T-helper 2 cell treated with Interferon-gamma antibody and Interleukin-4, amounts not matched to agents 100 ng/mL and 5 ng/mL, for 36 hours (primary cell): ENCODE results near the gene UBN1. TPM values are rescaled to one million over a fixed set of nuclear protein-coding genes. Genes with fewer than 3 reads are reported as not detected.

ENCODE experiments used
- intact Hi-C: fragments of 100-400 bp; cut with micrococcal nuclease; formaldehyde crosslinking; loops from one replicate; pipeline ENCODE4 v1.15.1; 2023
- total RNA-seq: library from RNA; stranded (reverse); gene quantifications from 2 replicates; pipeline ENCODE4 v1.2.3, GENCODE V29; 2022

Gene UBN1
- total RNA-seq, 1 donor from 2014 or later: 42.0 TPM

DNA sequence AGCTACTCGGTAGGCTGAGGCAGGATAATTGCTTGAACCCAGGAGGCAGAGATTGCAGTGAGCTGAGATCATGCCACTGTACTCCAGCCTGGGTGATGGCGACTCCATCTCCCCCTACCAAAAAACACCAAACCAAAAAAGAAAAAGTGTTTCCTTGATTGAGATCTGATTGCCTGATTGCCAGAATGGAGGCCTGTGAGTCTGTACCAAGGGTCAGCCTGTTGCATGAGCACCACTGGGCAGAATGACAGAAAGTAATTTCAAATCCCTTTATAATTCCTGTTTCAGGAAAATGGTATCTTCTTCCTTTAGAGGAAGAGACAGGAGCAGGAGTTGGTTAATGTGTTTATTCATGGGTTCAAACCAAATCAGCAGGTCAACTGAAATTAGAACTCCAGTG, 8.5 kb downstream of the UBN1 start:
- intact Hi-C loops: no loop called here

DNA sequence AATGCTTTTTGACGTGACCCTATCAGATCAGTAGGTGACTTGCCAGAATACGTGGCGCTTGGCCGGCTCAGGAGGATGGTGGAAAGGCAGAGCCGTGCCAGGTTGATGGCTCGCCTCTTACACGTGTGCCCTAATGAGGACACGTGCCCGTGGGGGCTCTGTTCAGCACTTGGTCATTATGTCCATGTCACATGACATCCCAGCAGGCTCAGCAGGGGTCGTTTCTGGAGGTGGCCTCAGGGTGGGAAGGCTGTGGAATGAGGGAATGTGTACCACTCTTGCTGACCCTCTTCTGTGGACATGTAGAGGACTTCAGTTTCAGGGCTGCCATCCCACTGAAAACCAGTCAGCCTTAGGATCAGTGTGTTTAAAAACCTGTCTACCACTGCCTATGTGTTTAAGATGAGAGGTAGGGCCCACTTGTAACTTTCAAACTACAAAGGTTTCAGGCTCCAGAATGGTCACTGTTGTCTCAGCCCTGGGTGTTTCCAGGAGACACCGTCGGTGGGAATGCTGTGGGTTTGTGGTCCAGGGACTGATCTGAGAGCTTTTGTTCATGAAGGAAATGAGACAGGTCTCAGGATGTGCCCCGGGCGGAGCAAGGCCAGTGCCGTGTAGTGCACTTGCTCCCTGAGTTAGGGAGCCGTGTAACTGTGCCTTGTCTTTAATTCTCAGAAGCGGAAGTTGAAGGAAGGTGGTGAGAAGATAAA, 12.1 kb downstream of the UBN1 start:
- intact Hi-C loops: no loop called here

DNA sequence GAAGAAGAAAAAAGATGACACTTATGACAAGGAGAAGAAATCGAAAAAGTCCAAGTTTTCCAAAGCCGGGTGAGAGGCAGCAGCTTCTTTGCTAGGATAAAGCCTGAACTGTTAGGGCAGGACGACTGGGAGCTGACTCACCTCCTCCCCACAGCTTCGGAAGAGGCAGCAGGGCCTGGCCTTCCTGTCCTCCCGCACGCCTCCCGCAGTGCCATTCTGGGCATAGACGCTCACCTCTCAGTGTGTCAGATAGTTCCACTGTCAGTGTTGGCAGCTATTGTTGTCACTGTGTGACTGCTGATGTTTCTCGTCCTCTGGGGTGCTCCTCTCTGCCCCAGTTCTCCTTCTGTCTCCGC, 12.6 kb downstream of the UBN1 start:
- intact Hi-C loops: no loop called here

DNA sequence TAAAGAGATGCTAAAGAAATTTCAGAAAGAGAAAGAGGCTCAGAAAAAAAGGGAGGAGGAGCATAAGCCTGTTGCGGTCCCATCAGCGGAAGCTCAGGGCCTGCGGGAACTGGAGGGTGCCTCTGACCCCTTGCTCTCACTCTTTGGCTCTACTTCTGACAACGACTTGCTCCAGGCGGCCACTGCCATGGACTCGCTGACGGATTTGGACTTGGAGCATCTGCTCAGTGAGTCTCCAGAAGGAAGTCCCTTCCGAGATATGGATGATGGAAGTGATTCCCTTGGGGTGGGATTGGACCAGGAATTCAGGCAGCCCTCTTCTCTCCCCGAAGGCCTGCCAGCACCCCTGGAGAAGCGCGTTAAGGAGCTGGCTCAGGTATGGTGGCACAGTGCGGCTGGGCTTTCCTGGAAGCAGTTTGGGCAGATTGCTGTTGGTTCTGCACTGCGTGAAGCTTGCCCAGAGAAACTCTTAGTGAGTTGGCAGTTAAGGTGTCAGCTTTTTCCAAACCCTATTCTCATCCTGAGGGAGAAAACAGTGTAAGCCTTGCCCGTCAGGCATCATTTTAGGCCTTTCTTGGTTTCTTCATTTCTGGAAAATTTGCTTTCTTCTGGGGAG, 13.6 kb downstream of the UBN1 start:
- intact Hi-C loops: no loop called here

DNA sequence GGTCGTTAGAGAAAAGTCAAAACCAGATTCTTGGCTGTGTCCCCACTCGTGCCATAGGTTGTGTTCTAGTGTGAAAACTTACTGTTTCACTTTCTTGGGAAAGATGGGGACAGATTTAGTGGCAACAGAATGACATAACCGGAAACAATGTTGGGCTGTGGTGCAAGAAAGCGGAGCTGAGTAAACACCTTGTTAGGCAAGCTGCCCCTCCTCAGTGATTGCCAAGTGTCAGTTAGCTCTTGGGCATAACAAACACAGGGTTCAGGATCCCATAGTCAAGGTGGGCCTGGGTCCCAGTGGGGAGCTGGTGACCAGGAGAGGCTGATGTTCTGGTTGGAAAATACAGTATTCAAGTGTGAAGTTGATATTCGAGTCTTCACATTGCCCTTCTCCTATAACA, 15.4 kb downstream of the UBN1 start:
- intact Hi-C loops: no loop called here

DNA sequence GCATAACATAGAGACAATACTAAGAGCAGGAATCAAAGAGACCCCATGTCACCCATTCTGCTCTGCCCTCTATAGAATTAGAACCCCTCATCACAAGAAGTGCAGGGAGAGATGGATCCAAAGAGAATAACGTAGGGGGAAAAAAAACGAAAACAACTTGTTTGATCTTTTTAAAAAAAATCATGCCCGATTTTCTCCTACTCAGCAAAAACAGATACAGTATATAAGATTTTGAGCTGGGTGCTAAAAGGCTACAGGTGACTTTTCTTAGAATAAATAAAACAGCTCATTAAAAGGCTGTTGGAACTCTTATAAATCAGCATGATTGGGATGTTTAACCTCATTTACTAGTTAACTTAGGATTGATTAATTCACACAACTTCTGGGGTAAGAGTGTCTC, 17.4 kb downstream of the UBN1 start:
- intact Hi-C loops: no loop called here

DNA sequence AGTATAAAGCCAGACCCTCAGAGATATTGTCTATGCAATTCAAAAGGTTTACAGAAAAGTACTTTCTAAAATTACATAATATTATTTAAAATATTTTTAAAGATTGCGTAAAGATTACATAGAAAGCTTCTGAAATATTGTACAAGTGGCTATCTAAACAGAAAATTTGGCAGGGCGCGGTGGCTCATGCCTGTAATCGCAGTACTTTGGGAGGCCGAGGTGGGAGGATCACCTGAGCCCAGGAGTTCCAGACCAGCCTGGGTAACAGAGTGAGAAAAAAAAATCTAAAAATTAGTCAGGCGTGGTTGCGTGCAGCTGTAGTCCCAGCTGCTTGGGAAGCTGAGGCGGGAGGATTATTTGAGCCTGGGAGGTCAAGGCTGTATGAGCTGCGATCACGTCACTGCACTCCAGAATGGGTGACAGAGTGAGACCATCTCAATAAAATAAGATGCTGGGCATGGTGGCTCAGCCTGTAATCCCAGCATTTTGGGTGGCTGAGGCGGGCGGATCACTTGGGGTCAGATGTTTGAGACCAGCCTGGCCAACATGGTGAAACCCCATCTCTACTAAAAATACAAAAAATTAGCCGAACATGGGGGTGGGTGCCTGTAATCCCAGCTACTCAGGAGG, 18.1 kb downstream of the UBN1 start:
- intact Hi-C loops: no loop called here

DNA sequence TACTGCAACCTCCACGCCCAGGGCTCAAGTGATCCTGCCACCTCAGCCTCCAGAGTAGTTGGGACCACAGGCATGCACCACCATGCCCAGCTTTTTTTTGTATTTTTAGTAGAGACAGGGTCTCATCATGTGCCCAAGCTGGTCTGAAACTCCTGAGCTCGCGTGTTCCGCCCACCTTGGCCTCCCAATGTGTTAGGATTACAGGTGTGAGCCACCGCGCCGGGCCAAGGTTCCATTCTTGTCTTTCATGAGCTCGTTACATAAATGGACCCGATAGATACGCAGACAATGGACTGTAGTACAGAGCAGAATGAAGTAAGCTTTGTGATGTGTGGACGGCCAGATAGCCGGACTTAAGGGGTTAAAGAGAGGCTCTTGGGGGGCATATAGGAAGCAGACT, 19.3 kb downstream of the UBN1 start:
- intact Hi-C loops: no loop called here

DNA sequence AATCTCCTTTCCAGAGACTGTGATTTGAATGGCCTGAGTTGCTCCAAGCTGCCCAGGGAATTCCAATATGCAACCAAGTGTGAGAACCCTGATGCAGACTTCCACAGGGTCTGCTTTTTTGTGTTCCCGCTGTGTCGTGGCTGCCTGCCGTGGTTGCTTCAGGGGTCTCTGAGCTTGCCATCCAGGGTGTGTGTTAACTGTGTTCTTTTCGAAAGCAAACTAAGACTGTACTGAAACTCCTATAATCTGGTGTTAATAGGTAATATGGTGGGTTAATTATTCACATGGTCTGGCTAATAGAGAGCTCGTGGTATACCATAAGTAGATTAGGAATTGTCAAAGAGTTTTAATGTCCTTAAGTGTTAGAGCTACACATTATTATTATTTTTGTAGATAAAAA, 20.7 kb downstream of the UBN1 start:
- intact Hi-C loops: no loop called here

DNA sequence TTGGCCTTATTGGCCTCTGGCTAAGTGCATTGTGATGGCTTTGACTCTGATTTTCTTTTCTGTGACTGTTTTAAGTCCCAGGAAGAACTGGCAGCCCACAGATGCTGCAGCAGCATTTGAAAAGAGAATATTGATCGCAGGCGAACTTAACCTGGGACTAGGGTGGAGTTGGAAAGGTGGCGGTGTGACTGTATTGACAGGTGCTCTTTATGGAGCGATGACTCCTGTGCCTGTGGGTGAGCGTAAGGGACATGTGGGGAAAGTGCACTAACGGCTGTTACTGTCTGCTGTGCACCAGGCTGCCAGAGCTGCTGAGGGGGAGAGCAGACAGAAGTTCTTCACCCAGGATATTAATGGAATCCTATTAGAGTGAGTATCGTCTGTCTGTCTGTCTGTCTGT, 21.3 kb downstream of the UBN1 start:
- intact Hi-C loops: no loop called here

DNA sequence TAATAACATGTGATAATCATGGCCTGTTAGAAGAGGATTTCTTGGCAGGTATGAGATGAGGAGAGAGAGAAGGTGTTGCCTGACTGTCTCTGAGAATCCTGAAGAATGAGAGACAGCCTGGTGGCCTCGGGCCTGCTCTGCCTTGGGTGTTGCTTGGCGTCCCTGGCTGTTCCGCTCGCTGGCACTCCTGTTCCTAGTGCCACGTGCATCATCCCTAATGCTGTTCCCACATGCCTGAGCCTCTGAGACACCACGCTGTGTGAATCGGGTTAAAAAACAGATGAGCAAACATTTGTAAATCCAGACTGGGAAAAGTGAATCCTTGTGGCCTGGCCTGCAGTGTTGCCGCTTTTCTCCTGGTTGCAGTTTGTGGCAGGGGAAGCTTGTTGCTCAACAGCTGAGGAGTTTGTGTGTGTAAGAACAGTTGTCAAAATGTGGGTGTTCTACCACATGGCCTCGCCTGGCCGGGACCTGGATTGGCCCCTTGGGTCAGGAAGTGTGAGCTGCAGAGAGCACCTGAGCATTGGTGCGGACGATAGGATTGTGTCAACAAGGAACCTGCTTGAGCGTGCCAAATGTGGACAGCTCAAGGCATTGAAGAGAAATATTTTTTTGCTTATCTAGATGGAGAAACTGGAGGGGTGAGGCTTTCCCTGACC, 22.0 kb downstream of the UBN1 start:
- intact Hi-C loops: no loop called here

DNA sequence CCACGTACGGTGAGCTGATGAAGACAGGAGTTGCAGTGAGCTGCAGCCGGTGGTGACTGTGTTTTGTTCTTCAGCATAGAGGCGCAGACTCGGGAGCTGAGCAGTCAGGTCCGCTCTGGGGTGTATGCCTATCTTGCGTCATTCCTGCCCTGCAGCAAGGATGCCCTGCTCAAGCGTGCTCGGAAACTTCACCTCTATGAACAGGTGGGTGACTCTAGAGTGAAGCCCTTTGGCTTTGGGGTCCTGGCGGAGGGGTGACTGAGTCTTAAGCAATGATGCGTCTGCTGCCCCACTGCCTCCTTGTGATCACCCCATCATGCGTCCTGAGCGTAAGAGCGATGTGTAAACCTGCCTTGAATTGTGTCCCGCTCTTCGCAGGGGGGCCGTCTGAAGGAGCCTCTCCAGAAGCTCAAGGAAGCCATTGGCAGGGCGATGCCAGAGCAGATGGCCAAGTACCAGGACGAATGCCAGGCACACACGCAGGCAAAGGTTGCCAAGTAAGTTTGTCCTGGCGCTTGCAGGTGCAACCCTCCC, 22.9 kb downstream of the UBN1 start:
- intact Hi-C loops: no loop called here

DNA sequence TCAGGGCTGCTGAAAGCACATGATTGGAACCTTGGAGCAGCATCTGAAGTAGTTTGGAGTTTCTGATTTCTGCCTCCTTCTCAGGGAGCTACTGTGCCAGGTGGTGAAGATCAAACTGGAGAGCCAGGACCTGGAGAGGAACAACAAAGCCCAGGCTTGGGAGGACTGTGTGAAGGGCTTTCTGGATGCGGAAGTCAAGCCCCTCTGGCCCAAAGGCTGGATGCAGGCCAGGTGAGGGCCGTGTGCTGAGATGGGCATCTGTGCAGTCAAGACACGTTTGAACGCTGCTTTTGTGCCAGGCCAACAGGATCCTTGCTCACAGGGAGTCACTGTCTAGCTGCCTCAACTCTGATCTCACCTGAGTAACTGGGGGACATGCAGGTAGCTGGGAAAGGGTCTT, 23.8 kb downstream of the UBN1 start:
- intact Hi-C loops: no loop called here

DNA sequence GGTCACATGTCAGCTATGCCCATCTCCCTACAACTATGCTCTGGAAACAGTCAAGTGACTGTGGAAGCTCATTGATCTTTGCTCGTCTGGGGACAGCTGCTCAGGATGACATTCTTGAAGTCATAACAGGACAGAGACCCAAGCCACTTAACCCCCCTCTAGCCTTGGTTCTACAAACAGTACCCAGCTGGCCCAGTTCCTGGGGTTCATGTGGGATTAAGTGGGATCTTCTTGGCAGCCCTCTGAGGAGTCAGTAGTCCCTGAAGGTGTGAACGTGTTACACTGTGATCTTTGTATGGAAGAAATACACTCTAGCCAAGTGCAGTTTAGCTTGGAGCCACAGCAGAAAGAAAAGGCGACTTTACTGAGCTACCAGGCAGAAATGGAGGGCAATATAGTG, 25.8 kb downstream of the UBN1 start:
- intact Hi-C loops: no loop called here

DNA sequence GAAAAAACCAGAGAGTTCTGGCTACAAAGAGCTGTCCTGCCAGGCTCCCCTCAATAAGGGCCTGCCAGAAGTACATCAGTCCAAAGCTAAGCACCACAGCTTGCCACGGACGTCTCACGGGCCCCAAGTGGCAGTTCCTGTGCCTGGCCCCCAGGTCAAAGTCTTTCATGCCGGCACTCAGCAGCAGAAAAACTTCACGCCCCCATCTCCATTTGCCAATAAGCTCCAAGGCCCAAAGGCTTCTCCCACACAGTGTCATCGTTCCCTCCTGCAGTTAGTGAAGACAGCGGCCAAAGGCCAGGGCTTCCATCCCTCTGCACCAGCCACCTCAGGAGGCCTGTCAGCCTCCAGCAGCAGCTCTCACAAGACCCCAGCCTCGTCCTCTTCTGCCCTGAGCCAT, 27.4 kb downstream of the UBN1 start:
- intact Hi-C loops: no loop called here

DNA sequence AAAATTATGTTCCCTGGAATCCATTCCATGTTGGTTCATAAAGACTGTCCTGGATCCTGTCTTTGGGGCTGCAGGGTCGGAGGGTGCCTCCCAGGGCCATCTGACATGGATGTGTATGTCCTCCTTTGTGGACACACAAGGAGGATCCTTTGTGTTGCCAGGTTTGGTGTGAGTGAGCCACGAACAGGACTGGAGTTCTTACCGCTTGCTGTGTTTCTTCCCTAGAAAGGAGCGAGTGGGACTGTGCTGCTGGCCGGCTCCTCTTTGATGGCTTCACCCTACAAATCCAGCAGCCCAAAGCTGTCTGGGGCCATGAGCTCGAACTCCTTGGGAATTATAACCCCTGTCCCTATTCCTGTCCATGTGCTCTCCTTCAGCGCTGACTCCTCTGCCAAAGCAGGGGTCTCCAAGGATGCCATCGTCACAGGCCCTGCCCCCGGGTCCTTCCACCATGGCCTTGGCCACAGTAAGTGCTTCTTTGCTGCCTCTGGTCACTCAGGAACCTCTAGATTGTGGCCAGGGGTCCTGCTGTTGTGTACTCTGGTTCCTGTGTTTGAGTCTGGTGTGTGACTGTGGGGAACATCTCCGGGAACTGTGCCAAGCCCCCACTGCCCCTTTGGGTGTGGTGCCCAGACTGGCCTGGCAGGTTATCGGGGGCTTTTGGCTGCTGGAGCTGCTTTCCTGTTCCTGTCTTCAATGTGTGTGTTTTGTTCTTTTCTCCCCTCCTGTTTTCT, 29.5 kb downstream of the UBN1 start:
- intact Hi-C loops: no loop called here

DNA sequence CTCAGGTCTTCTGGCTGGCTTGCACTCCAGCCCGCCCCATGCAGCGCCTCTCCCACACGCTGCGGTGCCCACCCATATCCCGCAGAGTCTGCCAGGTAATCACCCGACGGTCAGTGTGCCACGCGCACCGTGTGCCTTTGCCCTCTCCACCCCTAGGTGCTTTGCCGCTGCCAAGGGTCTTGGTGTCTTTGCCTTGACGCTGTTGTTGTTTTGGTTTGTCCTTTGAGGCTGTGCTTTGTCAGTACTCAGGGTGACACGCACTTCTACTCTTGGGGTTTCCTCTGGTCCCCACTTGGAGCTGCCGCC, 30.1 kb downstream of the UBN1 start:
- intact Hi-C loops: no loop called here

DNA sequence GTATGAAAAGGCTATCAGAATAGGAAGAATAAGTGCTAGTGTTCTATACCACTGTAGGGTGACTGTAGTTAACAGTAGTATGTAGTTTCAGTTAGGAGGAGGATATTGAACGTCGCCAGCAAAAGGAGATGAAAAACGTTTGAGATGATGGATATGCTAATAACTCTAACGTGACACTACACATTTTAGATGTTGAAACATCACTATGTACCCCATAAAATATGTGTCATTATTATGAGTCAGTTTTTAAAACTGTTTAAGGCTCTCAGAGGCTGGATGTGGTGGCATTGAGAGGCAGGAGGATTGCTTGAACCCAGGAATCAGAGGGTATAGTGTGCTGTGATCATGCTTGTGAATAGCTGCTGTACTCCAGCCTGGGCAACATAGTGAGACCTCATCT, 31.8 kb downstream of the UBN1 start:
- intact Hi-C loops: no loop called here

DNA sequence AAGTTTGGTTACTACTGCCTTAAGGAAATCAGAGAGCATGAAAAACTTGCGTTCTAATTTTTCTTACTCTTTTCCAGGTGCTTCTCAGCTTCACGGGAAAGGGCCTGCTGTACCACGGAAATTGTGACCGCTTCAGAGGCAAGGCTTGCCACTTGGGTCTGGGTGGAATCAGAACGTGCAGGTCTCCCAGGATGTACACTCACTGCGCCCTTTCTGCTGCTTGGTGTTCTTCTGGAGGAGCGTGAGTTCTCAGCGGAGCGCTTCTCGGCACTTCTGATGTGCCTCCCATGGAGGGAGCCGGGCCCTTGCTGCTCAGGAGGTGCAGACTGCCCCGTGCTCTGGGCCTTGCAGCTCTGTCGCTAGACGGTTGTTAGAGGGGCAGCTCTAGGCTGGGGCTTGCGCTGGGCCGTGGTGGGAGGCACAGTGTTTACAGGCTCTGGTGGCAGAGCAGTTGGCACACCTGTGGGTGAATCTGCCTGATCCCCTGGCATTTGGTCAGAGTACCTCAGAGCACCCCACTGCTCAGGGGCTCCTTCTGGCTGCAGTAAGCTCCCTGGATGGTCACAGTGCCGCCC, 32.8 kb downstream of the UBN1 start:
- intact Hi-C loops: no loop called here

DNA sequence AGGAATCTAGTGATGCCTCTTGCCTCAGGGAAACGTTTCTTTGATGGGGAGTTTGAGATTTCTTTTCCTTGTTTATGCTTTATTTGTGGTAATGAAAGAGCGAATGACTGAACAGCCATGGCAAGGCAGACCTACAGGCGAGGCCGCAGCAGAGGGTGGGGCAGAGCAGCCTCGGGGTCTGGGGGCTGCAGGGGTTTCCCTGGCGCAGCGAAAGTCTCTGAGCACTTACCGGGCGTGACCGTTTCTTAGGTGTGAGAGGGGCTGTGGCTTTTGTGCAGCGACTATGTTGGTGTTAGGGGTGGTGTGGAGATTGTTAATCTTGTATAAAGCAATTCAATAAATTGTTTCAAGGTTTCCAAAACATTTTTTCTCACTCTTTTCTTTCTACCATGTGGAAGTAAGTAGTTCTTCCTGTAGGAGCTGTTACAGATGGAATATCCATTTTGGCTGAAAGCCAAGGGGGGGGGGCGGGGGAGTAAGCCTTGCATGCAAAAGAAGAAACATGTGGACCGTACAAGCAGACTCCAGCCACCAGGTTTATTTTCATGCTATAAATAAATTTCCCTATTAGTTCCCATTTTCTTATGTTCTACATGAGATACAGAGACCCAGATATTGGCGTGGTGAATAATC, 34.8 kb downstream of the UBN1 start:
- intact Hi-C loops: no loop called here
